GM19238 (cell line): ENCODE measurements around the gene SYF2.

Source experiments
- DNase-seq: peaks from one replicate; pipeline ENCODE4 v3.0.0; 2011; ENCODE audit warnings: low spot score; ENCODE audit not compliant: insufficient read length

Gene SYF2

DNA sequence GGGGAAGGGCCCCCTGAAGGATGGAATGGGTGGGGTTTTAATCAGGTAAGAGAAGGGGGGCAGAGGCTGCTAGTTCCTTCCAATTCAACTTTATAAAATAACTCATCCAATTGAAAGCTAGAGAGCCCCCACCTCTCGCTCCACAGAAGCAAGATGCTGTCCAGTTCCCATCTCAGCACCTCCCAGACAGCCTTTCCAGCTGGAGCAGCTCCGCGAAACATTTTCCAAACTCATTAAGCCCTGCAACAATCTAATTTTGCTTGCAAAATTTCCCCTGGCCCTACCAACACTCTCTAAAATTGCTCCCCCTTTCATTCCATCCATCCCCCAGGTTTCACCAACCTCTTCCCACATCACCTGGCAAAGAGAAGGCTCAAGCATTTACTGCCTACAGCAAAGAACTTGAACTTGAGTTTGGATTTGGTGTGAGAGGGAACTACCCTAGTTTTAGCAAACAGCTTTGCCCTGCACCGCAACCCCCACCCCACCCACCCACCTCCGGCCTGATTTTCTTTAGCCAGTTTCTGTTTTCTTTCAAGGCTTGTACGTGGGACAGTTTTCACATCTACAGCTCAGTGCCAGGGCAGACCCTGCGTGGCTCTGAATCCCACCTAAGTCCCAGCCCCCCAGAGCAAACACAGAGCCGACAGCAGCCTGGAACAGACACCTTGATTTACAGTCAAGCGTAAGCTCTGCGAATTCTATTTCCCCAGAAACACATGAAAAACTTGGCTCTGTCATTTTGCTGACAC, 46.7 kb downstream of the SYF2 start:
- DNase-seq = no peak

- DNase-seq = no peak
Measured at GRCh38 chr1:25184001-25184762, 48.1 kb downstream of the SYF2 start.

- DNase-seq = no peak
Measured at GRCh38 chr1:25183126-25183980, 48.9 kb downstream of the SYF2 start.

DNA sequence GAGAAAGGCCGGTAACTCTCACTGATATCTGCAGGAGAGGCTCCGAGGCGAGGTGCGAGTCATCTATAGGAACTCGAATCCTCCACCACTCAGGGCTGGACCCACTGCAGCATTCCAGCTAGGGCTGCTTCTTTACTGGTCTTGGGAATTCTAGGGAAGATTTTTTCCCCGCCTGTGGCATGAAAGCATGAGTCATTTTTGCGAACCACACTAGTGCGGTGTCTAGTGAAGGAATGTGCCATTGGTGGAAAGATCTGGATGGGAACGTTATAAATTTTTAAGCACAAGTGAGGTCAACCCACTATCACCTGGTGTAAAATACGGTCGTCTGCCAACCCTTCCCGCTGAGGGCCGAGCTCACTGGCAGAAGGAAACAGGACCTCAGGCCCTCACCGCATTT, 49.7 kb downstream of the SYF2 start:
- DNase-seq = no peak

GRCh38 chr1:25180996-25181395, 51.3 kb downstream of the SYF2 start:
- no peak for DNase-seq

DNA sequence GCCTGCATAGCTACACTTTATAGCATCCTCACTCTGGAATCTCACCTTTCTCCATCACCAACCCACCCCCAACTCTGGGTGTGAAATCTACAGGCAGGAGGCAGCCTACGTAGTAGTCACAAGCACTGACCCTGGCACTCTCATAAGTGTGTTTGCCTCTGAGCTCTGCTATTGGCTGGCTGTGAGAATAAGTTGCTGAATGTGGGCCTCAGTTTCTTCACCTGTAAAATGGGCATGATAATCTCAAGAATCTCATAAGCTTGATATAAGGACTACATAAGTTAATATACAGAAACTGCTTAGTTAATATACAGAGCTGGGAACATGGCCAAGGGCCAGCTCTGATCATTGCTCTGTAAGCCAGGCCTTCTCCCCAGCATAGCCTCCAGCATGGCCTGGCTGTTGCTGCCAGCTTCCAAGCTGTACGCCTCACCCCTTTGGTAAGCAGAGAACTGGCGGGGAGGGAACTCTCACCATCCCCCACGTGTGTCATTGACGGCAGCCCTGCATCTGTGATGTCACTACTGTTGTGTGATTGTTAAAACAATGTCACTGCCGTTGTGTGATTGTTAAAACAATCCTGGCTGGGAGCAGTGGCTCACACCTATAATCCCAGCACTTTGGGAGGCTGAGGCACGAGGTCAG, 53.3 kb downstream of the SYF2 start:
- DNase-seq = no peak

GRCh38 chr1:25174730-25175612, 57.3 kb downstream of the SYF2 start:
- DNase-seq = no peak

DNA sequence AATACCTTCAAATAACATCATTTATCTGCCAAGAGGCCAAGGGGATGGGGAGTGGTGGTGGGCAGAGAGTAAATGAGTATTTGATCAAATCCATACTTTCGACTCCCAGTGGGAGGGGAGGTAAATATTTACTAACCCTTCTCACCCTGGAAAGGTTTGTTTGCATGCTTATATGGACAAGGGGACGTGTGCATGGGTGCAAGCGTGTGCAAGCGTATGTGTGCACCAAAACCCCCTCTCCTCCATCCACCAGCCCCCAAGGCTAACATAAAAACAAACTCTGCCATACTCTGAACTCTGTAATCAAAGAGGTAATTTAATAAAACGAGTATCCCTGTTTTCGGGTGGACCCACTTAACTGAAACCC, 58.0 kb downstream of the SYF2 start:
- DNase-seq = no peak

DNA sequence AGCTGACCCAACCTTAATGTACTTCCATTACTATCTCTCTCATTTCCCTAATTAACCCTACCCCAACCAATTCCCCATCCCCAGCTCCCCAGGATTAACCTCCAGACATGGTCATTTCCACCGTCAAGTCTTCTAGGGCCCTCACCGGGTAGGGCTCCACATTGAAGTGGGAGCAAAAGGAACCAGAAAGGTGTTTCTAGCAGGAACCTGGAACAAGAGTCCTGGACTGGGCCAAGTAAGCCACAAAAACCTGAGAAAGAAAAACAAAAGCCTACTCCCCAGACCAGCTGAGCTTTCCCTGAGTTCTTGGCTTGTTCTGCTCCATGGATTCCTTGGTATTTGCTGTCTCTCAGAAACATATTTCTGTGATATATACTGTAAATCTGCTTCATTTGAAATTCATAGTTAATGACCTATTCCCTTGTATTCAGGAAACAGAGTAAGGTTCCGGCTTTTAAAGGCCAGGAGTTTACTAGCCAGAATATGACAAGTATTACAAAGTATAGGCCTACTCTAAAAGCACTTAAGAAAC, 58.4 kb downstream of the SYF2 start:
- DNase-seq = no peak
